Fibroblast of lung (primary cell): ENCODE results near the gene SPSB1.

ENCODE experiments used
- EZH2 ChIP-seq: IDR thresholded peaks from 2 replicates; pipeline ENCODE4 v1.5.1; 2012; ENCODE audit warnings: low read length, control low read depth, mild to moderate bottlenecking; ENCODE audit errors: missing control alignments
- TF ChIP-seq, protein P1 (sequence below), 2 donors: IDR thresholded peaks in 1 of 2; conservative IDR thresholded peaks in 1 of 2; 1 replicate in 1 of 2; 2 replicates in 1 of 2; pipeline ENCODE4 v1.5.1; 2011 to 2012; ENCODE audit warnings: low read length in 2 of 2, control low read depth in 1 of 2, inconsistent platforms in 1 of 2, low read depth in 1 of 2, mild to moderate bottlenecking in 1 of 2

DNA sequence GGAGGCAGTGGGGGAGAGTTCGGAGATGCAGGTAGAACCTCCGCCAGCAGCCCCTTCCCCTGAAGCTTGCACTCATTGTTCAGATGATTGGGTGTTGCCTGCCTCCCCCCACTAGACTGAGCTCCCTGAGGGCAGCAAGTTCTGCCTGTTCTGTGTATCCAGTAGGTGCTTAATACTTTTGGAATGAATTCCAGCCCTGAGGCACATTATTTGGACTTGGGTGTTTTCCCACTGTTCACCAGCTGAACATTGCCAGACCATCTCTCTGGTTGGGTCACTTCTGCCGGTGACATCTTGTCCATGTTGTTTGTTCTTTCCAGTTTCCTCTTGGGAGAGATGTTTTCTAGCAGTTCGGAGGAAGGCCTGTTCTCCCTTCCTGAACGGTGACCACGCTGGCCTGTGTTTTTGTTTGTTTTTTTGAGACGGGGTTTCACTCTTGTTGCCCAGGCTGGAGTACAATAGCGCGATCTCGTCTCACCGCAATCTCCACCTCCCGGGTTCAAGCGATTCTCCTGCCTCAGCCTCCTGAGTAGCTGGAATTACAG lies 48.7 kb downstream of the SPSB1 start:
- TF ChIP-seq, protein P1, sequence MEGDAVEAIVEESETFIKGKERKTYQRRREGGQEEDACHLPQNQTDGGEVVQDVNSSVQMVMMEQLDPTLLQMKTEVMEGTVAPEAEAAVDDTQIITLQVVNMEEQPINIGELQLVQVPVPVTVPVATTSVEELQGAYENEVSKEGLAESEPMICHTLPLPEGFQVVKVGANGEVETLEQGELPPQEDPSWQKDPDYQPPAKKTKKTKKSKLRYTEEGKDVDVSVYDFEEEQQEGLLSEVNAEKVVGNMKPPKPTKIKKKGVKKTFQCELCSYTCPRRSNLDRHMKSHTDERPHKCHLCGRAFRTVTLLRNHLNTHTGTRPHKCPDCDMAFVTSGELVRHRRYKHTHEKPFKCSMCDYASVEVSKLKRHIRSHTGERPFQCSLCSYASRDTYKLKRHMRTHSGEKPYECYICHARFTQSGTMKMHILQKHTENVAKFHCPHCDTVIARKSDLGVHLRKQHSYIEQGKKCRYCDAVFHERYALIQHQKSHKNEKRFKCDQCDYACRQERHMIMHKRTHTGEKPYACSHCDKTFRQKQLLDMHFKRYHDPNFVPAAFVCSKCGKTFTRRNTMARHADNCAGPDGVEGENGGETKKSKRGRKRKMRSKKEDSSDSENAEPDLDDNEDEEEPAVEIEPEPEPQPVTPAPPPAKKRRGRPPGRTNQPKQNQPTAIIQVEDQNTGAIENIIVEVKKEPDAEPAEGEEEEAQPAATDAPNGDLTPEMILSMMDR (conservative IDR thresholded peaks at IDR 0.05 in 1 of 2, IDR thresholded peaks at IDR 0.05 in 1 of 2; ENCODE audit: low read depth in 1 of 2, low read length in 2 of 2): no peak
- TF ChIP-seq EZH2: no peak
